Measurements from ENCODE around the gene MLLT3.

DNA sequence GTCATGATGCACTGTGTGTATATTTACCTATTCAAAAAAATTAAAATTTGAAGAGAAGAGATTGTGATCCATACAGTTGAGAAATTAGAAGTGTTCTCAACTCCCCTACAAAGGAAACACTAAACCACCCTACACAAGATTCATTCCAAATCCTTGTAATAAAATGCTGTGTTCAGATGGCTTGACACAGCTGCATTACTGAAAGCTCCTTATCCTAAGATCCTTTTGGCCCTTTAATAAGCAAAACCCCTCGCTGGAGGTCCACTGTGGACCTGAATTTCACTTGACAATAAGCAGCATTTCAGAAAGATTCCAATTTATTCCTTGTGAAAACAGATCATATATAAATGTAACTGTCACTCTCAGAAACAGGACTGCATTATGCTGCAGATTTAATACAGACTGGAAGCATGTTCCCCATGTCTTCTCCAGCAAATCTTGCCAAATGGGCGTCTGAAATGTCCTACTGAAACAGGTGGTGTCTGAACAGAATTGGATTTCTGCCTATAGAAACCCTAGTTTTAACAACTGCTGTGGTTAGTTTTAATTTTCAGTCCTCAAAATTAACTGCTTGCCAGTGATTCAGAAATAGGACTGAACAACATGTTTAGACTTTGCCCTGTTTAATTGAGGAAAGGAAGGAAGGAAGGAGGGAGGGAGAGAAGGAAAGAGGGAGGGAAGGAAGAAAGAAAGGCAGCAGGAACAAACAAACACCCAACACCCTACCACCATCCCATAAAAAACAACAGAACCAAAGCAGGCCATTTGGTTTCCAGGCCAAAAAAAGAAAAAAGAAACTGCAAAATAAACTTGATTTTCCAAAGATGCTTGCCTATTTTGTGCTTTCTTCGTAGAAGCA, 179.6 kb downstream of the MLLT3 start:
- TF ChIP-seq, protein P1, sequence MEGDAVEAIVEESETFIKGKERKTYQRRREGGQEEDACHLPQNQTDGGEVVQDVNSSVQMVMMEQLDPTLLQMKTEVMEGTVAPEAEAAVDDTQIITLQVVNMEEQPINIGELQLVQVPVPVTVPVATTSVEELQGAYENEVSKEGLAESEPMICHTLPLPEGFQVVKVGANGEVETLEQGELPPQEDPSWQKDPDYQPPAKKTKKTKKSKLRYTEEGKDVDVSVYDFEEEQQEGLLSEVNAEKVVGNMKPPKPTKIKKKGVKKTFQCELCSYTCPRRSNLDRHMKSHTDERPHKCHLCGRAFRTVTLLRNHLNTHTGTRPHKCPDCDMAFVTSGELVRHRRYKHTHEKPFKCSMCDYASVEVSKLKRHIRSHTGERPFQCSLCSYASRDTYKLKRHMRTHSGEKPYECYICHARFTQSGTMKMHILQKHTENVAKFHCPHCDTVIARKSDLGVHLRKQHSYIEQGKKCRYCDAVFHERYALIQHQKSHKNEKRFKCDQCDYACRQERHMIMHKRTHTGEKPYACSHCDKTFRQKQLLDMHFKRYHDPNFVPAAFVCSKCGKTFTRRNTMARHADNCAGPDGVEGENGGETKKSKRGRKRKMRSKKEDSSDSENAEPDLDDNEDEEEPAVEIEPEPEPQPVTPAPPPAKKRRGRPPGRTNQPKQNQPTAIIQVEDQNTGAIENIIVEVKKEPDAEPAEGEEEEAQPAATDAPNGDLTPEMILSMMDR (IDR thresholded peaks at IDR 0.05): no peak
- no peak for TF ChIP-seq POLR2A (IDR thresholded peaks at IDR 0.05)

All from testis (tissue), 2 donors.